Natural killer cell (primary cell): ENCODE measurements around the gene RUNX2. TPM values are rescaled to one million over a fixed set of nuclear protein-coding genes. Genes with fewer than 3 reads are reported as not detected.

Experiments
- ATAC-seq, 3 donors: fragments of 150-1000 bp in 2 of 3; fragments of 200-7000 bp in 1 of 3; cut with Tn5 transposase; 1 replicate in 1 of 3; 2 replicates in 2 of 3; pipeline ENCODE4 v1.10.0; 2021; ENCODE audit warnings: mild to moderate bottlenecking in 2 of 3, moderate library complexity in 2 of 3
- DNase-seq, 2 donors: peaks; one replicate each; pipeline versions ENCODE4 v3.0.0 to v3.0.0-alpha.2; 2013 to 2021; ENCODE audit warnings: mixed read lengths in 1 of 2
- H3K27ac ChIP-seq: one replicate; pipeline ENCODE4 v1.5.1; 2013; ENCODE audit warnings: mild to moderate bottlenecking, low read length
- H3K27me3 ChIP-seq: one replicate; pipeline ENCODE4 v1.6.1; 2013; ENCODE audit warnings: low read length; ENCODE audit not compliant: control insufficient read depth, insufficient read depth
- H3K36me3 ChIP-seq: one replicate; pipeline ENCODE4 v1.6.1; 2013; ENCODE audit warnings: low read length; ENCODE audit not compliant: control insufficient read depth, insufficient read depth
- H3K4me1 ChIP-seq: one replicate; pipeline ENCODE4 v1.6.1; 2013; ENCODE audit warnings: low read length; ENCODE audit not compliant: control insufficient read depth, insufficient read depth
- H3K4me3 ChIP-seq: one replicate; pipeline ENCODE4 v1.5.1; 2013; ENCODE audit warnings: low read length
- H3K9me3 ChIP-seq: one replicate; pipeline ENCODE4 v1.6.1; 2013; ENCODE audit warnings: low read length; ENCODE audit not compliant: control insufficient read depth, insufficient read depth
- H3K27ac Mint-ChIP-seq, 2 donors: one replicate each; pipeline ENCODE4 v1.8.0; 2022; ENCODE audit warnings: mild to moderate bottlenecking in 2 of 2, mixed read lengths in 2 of 2, moderate library complexity in 1 of 2
- H3K27me3 Mint-ChIP-seq, 2 donors: one replicate each; pipeline ENCODE4 v1.8.0; 2022; ENCODE audit warnings: low read depth in 2 of 2, mixed read lengths in 2 of 2
- H3K36me3 Mint-ChIP-seq: one replicate; pipeline ENCODE4 v1.8.0; 2022; ENCODE audit warnings: mixed read lengths
- H3K4me1 Mint-ChIP-seq, 2 donors: one replicate each; pipeline ENCODE4 v1.8.0; 2022; ENCODE audit warnings: mixed read lengths in 2 of 2
- H3K4me3 Mint-ChIP-seq: one replicate; pipeline ENCODE4 v1.8.0; 2022; ENCODE audit warnings: mild to moderate bottlenecking, moderate library complexity, mixed read lengths
- H3K9me3 Mint-ChIP-seq, 2 donors: one replicate each; pipeline ENCODE4 v1.8.0; 2022; ENCODE audit warnings: mixed read lengths in 2 of 2
- WGBS: methylation state at CpG from one replicate; pipeline ENCODE4 v1.1.7; 2013; ENCODE audit warnings: missing lambda C conversion rate; ENCODE audit not compliant: insufficient coverage; 5-methylcytosine and 5-hydroxymethylcytosine counted together
- intact Hi-C: fragments of 100-400 bp; cut with micrococcal nuclease; formaldehyde crosslinking; loops from one replicate; pipeline ENCODE4 v1.14.2; 2022
- total RNA-seq, 4 donors: library from RNA; stranded (reverse); fragments of 120-200 nt in 1 of 4; gene quantifications; one replicate each; pipeline versions ENCODE4 v1.2.3 to v1.2.4, GENCODE V29; 2013 to 2022
- TF ChIP-seq, protein P1 (sequence below): fragments of 200-600 bp; IDR thresholded peaks from one replicate; pipeline ENCODE4 v1.8.0; 2022; ENCODE audit warnings: antibody characterized with exemption

RUNX2 gene
- total RNA-seq, 3 donors from 2014 or later (not counting 1 experiment from before 2014, with no cell fraction given): 5.0 to 19.2 (median 7.0) TPM

GRCh38 chr6:45375449-45375848, 47.3 kb downstream of the RUNX2 start:
- TF ChIP-seq, protein P1, sequence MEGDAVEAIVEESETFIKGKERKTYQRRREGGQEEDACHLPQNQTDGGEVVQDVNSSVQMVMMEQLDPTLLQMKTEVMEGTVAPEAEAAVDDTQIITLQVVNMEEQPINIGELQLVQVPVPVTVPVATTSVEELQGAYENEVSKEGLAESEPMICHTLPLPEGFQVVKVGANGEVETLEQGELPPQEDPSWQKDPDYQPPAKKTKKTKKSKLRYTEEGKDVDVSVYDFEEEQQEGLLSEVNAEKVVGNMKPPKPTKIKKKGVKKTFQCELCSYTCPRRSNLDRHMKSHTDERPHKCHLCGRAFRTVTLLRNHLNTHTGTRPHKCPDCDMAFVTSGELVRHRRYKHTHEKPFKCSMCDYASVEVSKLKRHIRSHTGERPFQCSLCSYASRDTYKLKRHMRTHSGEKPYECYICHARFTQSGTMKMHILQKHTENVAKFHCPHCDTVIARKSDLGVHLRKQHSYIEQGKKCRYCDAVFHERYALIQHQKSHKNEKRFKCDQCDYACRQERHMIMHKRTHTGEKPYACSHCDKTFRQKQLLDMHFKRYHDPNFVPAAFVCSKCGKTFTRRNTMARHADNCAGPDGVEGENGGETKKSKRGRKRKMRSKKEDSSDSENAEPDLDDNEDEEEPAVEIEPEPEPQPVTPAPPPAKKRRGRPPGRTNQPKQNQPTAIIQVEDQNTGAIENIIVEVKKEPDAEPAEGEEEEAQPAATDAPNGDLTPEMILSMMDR: no peak
- Histone ChIP-seq H3K36me3 (no peaks in the 10 kb centered on the region), H3K4me1 (peaks cover 4% of the 10 kb centered on the region), H3K27ac (no peak overlapping the region), H3K9me3 (no peaks in the 10 kb centered on the region), H3K4me3 (no peak overlapping the region), H3K27me3 (no peaks in the 10 kb centered on the region)
- Mint-ChIP-seq H3K27me3 (no peaks in the 10 kb centered on the region), H3K4me3 (no peak overlapping the region), H3K27ac (no peak overlapping the region), H3K36me3 (no peaks in the 10 kb centered on the region), H3K4me1 (peaks cover 24% of the 10 kb centered on the region in 2 donors), H3K9me3 (no peaks in the 10 kb centered on the region)
- WGBS: 96% methylated on average over 2 of the region's 3 CpGs
- DNase-seq (no peak), ATAC-seq (no peak)
- intact Hi-C loops: no loop called here

DNA sequence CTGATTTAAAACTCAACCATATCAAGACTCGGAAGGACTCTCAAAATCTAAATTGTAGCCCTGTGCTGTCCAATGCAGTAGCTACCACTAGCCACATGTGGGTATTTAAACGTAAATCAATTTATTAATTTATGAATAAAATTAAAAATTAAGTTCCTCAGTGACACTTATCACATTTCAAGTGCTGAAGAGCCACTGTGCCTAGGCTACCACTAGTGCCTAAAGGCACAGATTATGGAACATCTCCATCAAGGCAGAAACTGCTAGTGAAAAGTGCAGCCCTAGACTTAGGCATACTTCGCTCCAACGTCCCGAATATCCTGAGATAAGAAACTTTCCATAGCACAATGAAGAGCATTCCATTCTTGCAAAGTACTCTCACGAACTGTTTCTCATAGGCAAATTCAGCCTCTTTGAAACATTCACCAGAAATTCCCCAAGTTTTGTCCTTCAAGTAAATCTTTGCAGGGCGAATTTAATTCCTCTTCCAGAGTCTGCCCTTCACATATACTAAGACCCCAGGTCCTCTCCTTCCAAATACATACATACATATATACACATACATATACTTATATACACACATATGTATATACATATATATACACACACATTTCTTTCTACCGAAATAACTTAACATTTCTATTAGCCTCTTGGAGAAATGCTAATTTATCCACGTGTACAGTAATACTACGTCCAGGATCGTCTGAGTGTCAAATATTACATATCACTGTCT, 48.3 kb downstream of the RUNX2 start:
- intact Hi-C loops: no loop called here
- Mint-ChIP-seq H3K4me1 (peaks cover 24% of the 10 kb centered on the region in 2 donors), H3K4me3 (peak overlapping the region; percentile 96), H3K27ac (peak overlapping the region; percentile 93 to 98), H3K27me3 (no peaks in the 10 kb centered on the region), H3K36me3 (no peaks in the 10 kb centered on the region), H3K9me3 (no peaks in the 10 kb centered on the region)
- no peak for DNase-seq
- WGBS: 50% methylated on average over 10 of the region's 11 CpGs
- H3K4me3 ChIP-seq: peak overlapping the region; percentile 93
- H3K27me3 ChIP-seq: no peaks in the 10 kb centered on the region
- H3K9me3 ChIP-seq: no peaks in the 10 kb centered on the region
- ATAC-seq: no peak
- peaks cover 4% of the 10 kb centered on the region for H3K4me1 ChIP-seq
- TF ChIP-seq, protein P1: no peak
- H3K27ac ChIP-seq: peak overlapping the region; percentile 99
- no peaks in the 10 kb centered on the region for H3K36me3 ChIP-seq

DNA sequence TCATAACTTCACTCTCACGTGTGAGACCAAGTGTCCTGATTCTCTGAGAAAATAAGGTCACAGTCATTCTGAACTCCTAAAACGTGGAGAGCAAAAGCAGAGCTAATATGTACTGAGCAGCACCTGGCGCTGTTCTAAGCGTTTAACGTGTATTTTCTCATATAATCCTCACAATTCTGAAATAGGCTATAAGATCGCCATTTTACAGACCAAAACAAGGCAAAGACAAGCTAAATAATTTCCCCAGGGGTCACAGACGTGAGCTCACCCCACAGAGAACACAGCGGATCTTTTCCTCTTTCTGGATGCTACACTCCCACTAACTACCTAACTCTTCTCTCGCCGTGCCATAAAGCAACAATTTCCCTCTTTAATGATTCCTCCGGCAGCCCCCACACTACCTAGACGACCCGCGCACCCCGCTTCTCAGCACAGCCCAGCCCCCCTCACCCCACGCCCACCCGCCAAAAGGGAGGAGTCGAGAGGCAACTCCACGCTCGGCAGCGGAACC, 49.0 kb downstream of the RUNX2 start:
- peaks cover 4% of the 10 kb centered on the region for H3K4me1 ChIP-seq
- peak overlapping the region; percentile 99 for H3K27ac ChIP-seq
- DNase-seq (no peak), ATAC-seq (peak in 1 of 3 donors; percentile 0)
- H3K9me3 ChIP-seq: no peaks in the 10 kb centered on the region
- TF ChIP-seq, protein P1: no peak
- no peaks in the 10 kb centered on the region for H3K36me3 ChIP-seq
- H3K36me3 Mint-ChIP-seq: no peaks in the 10 kb centered on the region
- H3K4me1 Mint-ChIP-seq: peaks cover 24% of the 10 kb centered on the region in 2 donors
- intact Hi-C loops: no loop called here
- no peaks in the 10 kb centered on the region for H3K27me3 Mint-ChIP-seq
- H3K27ac Mint-ChIP-seq: peak overlapping the region; percentile 93 to 98
- no peaks in the 10 kb centered on the region for H3K9me3 Mint-ChIP-seq
- WGBS: under 1% methylated on average over 21 of the region's 21 CpGs
- H3K4me3 Mint-ChIP-seq: peak overlapping the region; percentile 96
- H3K4me3 ChIP-seq: peak overlapping the region; percentile 93
- H3K27me3 ChIP-seq: no peaks in the 10 kb centered on the region
